LoVo (cell line): Measurements from ENCODE around the gene SLC19A1.
"Not testable (repeated sequence)": the region's sequence is repeated elsewhere in the genome, so short reads cannot be mapped to it uniquely, and the experiment has no call there.

Experiments
- DNase-seq: peaks from one replicate; pipeline ENCODE4 v3.0.0-alpha.2; 2016; ENCODE audit warnings: low spot score

Gene SLC19A1

GRCh38 chr21:45504516-45505415 is 37.5 kb downstream of the SLC19A1 start:
- DNase-seq: no peak

- DNase-seq: no peak
Measured at GRCh38 chr21:45504021-45504515, 38.2 kb downstream of the SLC19A1 start.

- not testable (repeated sequence) for DNase-seq
Measured at GRCh38 chr21:45503226-45503625, 39.0 kb downstream of the SLC19A1 start.

- DNase-seq: no peak
Measured at GRCh38 chr21:45502600-45502999, 39.6 kb downstream of the SLC19A1 start.

- no peak for DNase-seq
Measured at GRCh38 chr21:45502006-45502345, 40.3 kb downstream of the SLC19A1 start.

- not testable (repeated sequence) for DNase-seq
Measured at GRCh38 chr21:45501081-45502005, 40.9 kb downstream of the SLC19A1 start.

GRCh38 chr21:45499970-45500577 is 42.2 kb downstream of the SLC19A1 start:
- no peak for DNase-seq

- DNase-seq: no peak
Measured at GRCh38 chr21:45499201-45499750, 43.0 kb downstream of the SLC19A1 start.

- DNase-seq: no peak
Measured at GRCh38 chr21:45498646-45499000, 43.6 kb downstream of the SLC19A1 start.

GRCh38 chr21:45497846-45498645 is 44.2 kb downstream of the SLC19A1 start:
- DNase-seq: no peak

GRCh38 chr21:45496968-45497845 is 45.0 kb downstream of the SLC19A1 start:
- no peak for DNase-seq

- DNase-seq: no peak
Measured at GRCh38 chr21:45496151-45496967, 45.9 kb downstream of the SLC19A1 start.

- no peak for DNase-seq
Measured at GRCh38 chr21:45494851-45495680, 47.2 kb downstream of the SLC19A1 start.

GRCh38 chr21:45494135-45494850 is 47.9 kb downstream of the SLC19A1 start:
- DNase-seq: no peak

GRCh38 chr21:45493401-45494001 is 48.7 kb downstream of the SLC19A1 start:
- DNase-seq: no peak

- no peak for DNase-seq
Measured at GRCh38 chr21:45492765-45493164, 49.5 kb downstream of the SLC19A1 start.

GRCh38 chr21:45491623-45492022 is 50.6 kb downstream of the SLC19A1 start:
- DNase-seq: no peak
